GM12873 (cell line): ENCODE results near the gene FIBP.

Source experiments
- CTCF ChIP-seq: IDR thresholded peaks from 2 replicates; pipeline ENCODE4 v1.5.1; 2012; ENCODE audit warnings: low read depth, mild to moderate bottlenecking, moderate library complexity, low read length, control low read depth; ENCODE audit not compliant: insufficient read depth; ENCODE audit errors: missing control alignments

FIBP gene

GRCh38 chr11:65925397-65925796 lies 37.1 kb upstream of the FIBP start:
- TF ChIP-seq CTCF = no peak

GRCh38 chr11:65922565-65922964 lies 34.3 kb upstream of the FIBP start:
- TF ChIP-seq CTCF = no peak

GRCh38 chr11:65921876-65922275 lies 33.6 kb upstream of the FIBP start:
- no peak for TF ChIP-seq CTCF

GRCh38 chr11:65921033-65921555 lies 32.8 kb upstream of the FIBP start:
- TF ChIP-seq CTCF = no peak

GRCh38 chr11:65920372-65920802 lies 32.1 kb upstream of the FIBP start:
- no peak for TF ChIP-seq CTCF

- TF ChIP-seq CTCF = no peak
Measured at GRCh38 chr11:65919573-65920371, 31.5 kb upstream of the FIBP start.

GRCh38 chr11:65919141-65919572 lies 30.9 kb upstream of the FIBP start, which contains the start of gene DRAP1:
DRAP1 (plus strand) TSS chr11:65919426; CDS start chr11:65919502, 76 bp downstream.
- no peak for TF ChIP-seq CTCF
